Fibroblast of peridontal ligament (primary cell): ENCODE results near the gene NBEA.
A peak's percentile ranks its signal among the peaks of the same experiment; 100 is the strongest.
"Not testable (repeated sequence)": the region's sequence is repeated elsewhere in the genome, so short reads cannot be mapped to it uniquely, and the experiment has no call there.

Experiments
- DNase-seq: peaks from one replicate; pipeline ENCODE4 v3.0.0-alpha.2; 2010; ENCODE audit errors: extremely low read depth

The NBEA gene

GRCh38 chr13:34941835-34942731 is at the start of gene NBEA:
Gene NBEA, plus strand, starts transcription at chr13:34942270. Its CDS starts 551 bp downstream, at chr13:34942821.
- peak; percentile 46 for DNase-seq

GRCh38 chr13:34894756-34895155 is 47.3 kb upstream of the NBEA start:
- no peak for DNase-seq

- DNase-seq = no peak
Observed at GRCh38 chr13:34897220-34897619, 44.9 kb upstream of the NBEA start.

- no peak for DNase-seq
Observed at GRCh38 chr13:34899888-34900287, 42.2 kb upstream of the NBEA start.

GRCh38 chr13:34900288-34900739 is 41.8 kb upstream of the NBEA start:
- no peak for DNase-seq

GRCh38 chr13:34901572-34901971 is 40.5 kb upstream of the NBEA start:
- no peak for DNase-seq

- no peak for DNase-seq
Observed at GRCh38 chr13:34911159-34911558, 30.9 kb upstream of the NBEA start.

- no peak for DNase-seq
Observed at GRCh38 chr13:34913040-34913439, 29.0 kb upstream of the NBEA start.

- DNase-seq = no peak
Observed at GRCh38 chr13:34914416-34914815, 27.7 kb upstream of the NBEA start.

- DNase-seq = peak; percentile 49
Observed at GRCh38 chr13:34926508-34926907, 15.6 kb upstream of the NBEA start.

GRCh38 chr13:34928676-34929075 is 13.4 kb upstream of the NBEA start:
- DNase-seq = not testable (repeated sequence)

GRCh38 chr13:34931572-34931971 is 10.5 kb upstream of the NBEA start:
- no peak for DNase-seq

GRCh38 chr13:34933349-34933748 is 8.7 kb upstream of the NBEA start:
- DNase-seq = no peak

- no peak for DNase-seq
Observed at GRCh38 chr13:34933786-34934185, 8.3 kb upstream of the NBEA start.

- DNase-seq = no peak
Observed at GRCh38 chr13:34935841-34936240, 6.2 kb upstream of the NBEA start.

GRCh38 chr13:34939771-34940170 is 2.3 kb upstream of the NBEA start:
- no peak for DNase-seq

GRCh38 chr13:34941436-34941834 is 635 bp upstream of the NBEA start:
- no peak for DNase-seq

GRCh38 chr13:34942732-34943435 is 814 bp downstream of the NBEA start:
- no peak for DNase-seq

GRCh38 chr13:34943436-34944273 is 1.6 kb downstream of the NBEA start:
- DNase-seq = no peak

- no peak for DNase-seq
Observed at GRCh38 chr13:34944274-34944634, 2.2 kb downstream of the NBEA start.

- no peak for DNase-seq
Observed at GRCh38 chr13:34944751-34945150, 2.7 kb downstream of the NBEA start.

GRCh38 chr13:34951528-34951927 is 9.5 kb downstream of the NBEA start:
- DNase-seq = no peak
